GM19043 (cell line): Measurements from ENCODE around the gene GABARAP.
"Not testable (repeated sequence)": the region's sequence is repeated elsewhere in the genome, so short reads cannot be mapped to it uniquely, and the experiment has no call there.

Experiments
- ATAC-seq: cut with Tn5 transposase; IDR thresholded peaks from one replicate; pipeline ENCODE4 v1.9.1; 2021; ENCODE audit warnings: low read depth; ENCODE audit not compliant: unreplicated experiment

The GABARAP gene

GRCh38 chr17:7261379-7262191, 19.3 kb upstream of the GABARAP start:
- no peak for ATAC-seq

- ATAC-seq: no peak
Observed at GRCh38 chr17:7260651-7261378, 18.6 kb upstream of the GABARAP start.

- ATAC-seq: no peak
Observed at GRCh38 chr17:7260151-7260550, 17.9 kb upstream of the GABARAP start.

GRCh38 chr17:7259555-7259889, 17.3 kb upstream of the GABARAP start:
- ATAC-seq: no peak

- ATAC-seq: no peak
Observed at GRCh38 chr17:7258731-7259554, 16.7 kb upstream of the GABARAP start.

GRCh38 chr17:7256766-7257456, 14.7 kb upstream of the GABARAP start:
- no peak for ATAC-seq

GRCh38 chr17:7254511-7254910, 12.3 kb upstream of the GABARAP start:
- ATAC-seq: no peak

GRCh38 chr17:7253082-7253481, 10.8 kb upstream of the GABARAP start:
- ATAC-seq: no peak

- peak; percentile 44 for ATAC-seq
Observed at GRCh38 chr17:7252176-7253043, 10.2 kb upstream of the GABARAP start, which contains the start of gene ELP5. Gene ELP5, plus strand, starts transcription at chr17:7252215. Its CDS starts 336 bp downstream, at chr17:7252551.

- ATAC-seq: peak; percentile 76
Observed at GRCh38 chr17:7251661-7252175, 9.5 kb upstream of the GABARAP start, which contains the start of gene CTDNEP1. Gene CTDNEP1, minus strand, starts transcription at chr17:7251734. Its CDS starts 438 bp downstream, at chr17:7251296.

- ATAC-seq: no peak
Observed at GRCh38 chr17:7250695-7251627, 8.7 kb upstream of the GABARAP start.

GRCh38 chr17:7249830-7250229, 7.6 kb upstream of the GABARAP start:
- no peak for ATAC-seq

GRCh38 chr17:7249214-7249613, 7.0 kb upstream of the GABARAP start:
- no peak for ATAC-seq

GRCh38 chr17:7248796-7249195, 6.5 kb upstream of the GABARAP start:
- ATAC-seq: no peak

GRCh38 chr17:7246779-7247178, 4.5 kb upstream of the GABARAP start:
- ATAC-seq: no peak

- not testable (repeated sequence) for ATAC-seq
Observed at GRCh38 chr17:7243838-7244237, 1.6 kb upstream of the GABARAP start.

GRCh38 chr17:7243453-7243729, 1.1 kb upstream of the GABARAP start:
- no peak for ATAC-seq

- no peak for ATAC-seq
Observed at GRCh38 chr17:7242717-7243452, 636 bp upstream of the GABARAP start.
